ENCODE data around the gene CD99L2. TPM values are rescaled to one million over a fixed set of nuclear protein-coding genes. Genes with fewer than 3 reads are reported as not detected.

The CD99L2 gene
- total RNA-seq, 8 experiments from 2014 or later: 21.2 to 86.8 (median 44.1) TPM

- WGBS, 10 experiments: 79 to 100% (median 92%) methylated on average over 2 of the region's 2 CpGs; no CpG with 5 or more reads in 7 of the 10 experiments
- ATAC-seq (replicated peaks in 6 of 8): no peak
- in situ Hi-C loops (cut with MboI; ENCODE audit: low pct_unique_long_range_greater_than_20kb in 2 of 9, low sequenced_read_pairs in 9 of 9, unreplicated experiment in 9 of 9): no loop called here
Measured at GRCh38 chrX:150805736-150806135, 92.7 kb downstream of the CD99L2 start.

GRCh38 chrX:150792949-150793527 lies 105.4 kb downstream of the CD99L2 start:
- Histone ChIP-seq H3K4me1 (replicated peaks in 1 of 2) (no peaks in the 10 kb centered on the region), H3K27ac (no peak overlapping the region), H3K4me3 (no peak overlapping the region)
- in situ Hi-C loops (cut with MboI; ENCODE audit: low pct_unique_long_range_greater_than_20kb in 2 of 9, low sequenced_read_pairs in 9 of 9, unreplicated experiment in 9 of 9): loop anchor here in 1 of 9 experiments (25.0 kb wide), 1 partner anchor 294 kb away; no protein-coding TSS in a partner anchor
- WGBS, 10 experiments: 27 to 100% (median 90%) methylated on average over 1 to 5 of the region's 5 CpGs; no CpG with 5 or more reads in 7 of the 10 experiments
- ATAC-seq (replicated peaks in 6 of 8): peak in 1 of 8 experiments; percentile 48

More at GRCh38 chrX:150805736-150806135, 92.7 kb downstream of the CD99L2 start:
- no peaks in the 10 kb centered on the region for H3K4me1 ChIP-seq (replicated peaks in 1 of 2)
- no peak overlapping the region for H3K4me3 ChIP-seq
- H3K27ac ChIP-seq: no peak overlapping the region

- WGBS, 10 experiments: 89 to 100% (median 100%) methylated on average over 1 of the region's 1 CpG; no CpG with 5 or more reads in 7 of the 10 experiments
- no peak for ATAC-seq (replicated peaks in 6 of 8)
Measured at GRCh38 chrX:150790021-150790420, 108.4 kb downstream of the CD99L2 start.

GRCh38 chrX:150781677-150782076 lies 116.8 kb downstream of the CD99L2 start:
- H3K4me3 ChIP-seq: no peak overlapping the region
- no peak overlapping the region for H3K27ac ChIP-seq
- 46 to 48% methylated on average over 3 to 6 of the region's 10 CpGs; no CpG with 5 or more reads in 8 of the 10 experiments for WGBS, 10 experiments
- ATAC-seq (replicated peaks in 6 of 8): peak in 2 of 8 experiments; percentile 15 to 76
- no peaks in the 10 kb centered on the region for H3K4me1 ChIP-seq (replicated peaks in 1 of 2)
- in situ Hi-C loops (cut with MboI; ENCODE audit: low pct_unique_long_range_greater_than_20kb in 2 of 9, low sequenced_read_pairs in 9 of 9, unreplicated experiment in 9 of 9): loop anchor here in 1 of 9 experiments (25.0 kb wide), 1 partner anchor 306 kb away; no protein-coding TSS in a partner anchor

More at GRCh38 chrX:150790021-150790420, 108.4 kb downstream of the CD99L2 start:
- Histone ChIP-seq H3K27ac (no peak overlapping the region), H3K4me1 (replicated peaks in 1 of 2) (no peaks in the 10 kb centered on the region), H3K4me3 (no peak overlapping the region)
- in situ Hi-C loops (cut with MboI; ENCODE audit: low pct_unique_long_range_greater_than_20kb in 2 of 9, low sequenced_read_pairs in 9 of 9, unreplicated experiment in 9 of 9): loop anchor here in 1 of 9 experiments (25.0 kb wide), 1 partner anchor 297 kb away; no protein-coding TSS in a partner anchor

GRCh38 chrX:150779385-150779784 lies 119.1 kb downstream of the CD99L2 start:
- ATAC-seq (replicated peaks in 6 of 8): peak in 2 of 8 experiments; percentile 46 to 57
- H3K4me1 ChIP-seq (replicated peaks in 1 of 2): no peaks in the 10 kb centered on the region
- no peak overlapping the region for H3K27ac ChIP-seq
- H3K4me3 ChIP-seq: no peak overlapping the region
- 23 to 100% (median 90%) methylated on average over 1 to 2 of the region's 8 CpGs; no CpG with 5 or more reads in 3 of the 10 experiments for WGBS, 10 experiments
- in situ Hi-C loops (cut with MboI; ENCODE audit: low pct_unique_long_range_greater_than_20kb in 2 of 9, low sequenced_read_pairs in 9 of 9, unreplicated experiment in 9 of 9): loop anchor here in 2 of 9 experiments (10.0 to 25.0 kb wide), 2 partner anchors 305 to 308 kb away; no protein-coding TSS in a partner anchor

- no peak overlapping the region for H3K4me3 ChIP-seq
- H3K27ac ChIP-seq: no peak overlapping the region
- 45 to 57% (median 50%) methylated on average over 1 to 10 of the region's 18 CpGs; no CpG with 5 or more reads in 7 of the 10 experiments for WGBS, 10 experiments
- in situ Hi-C loops (cut with MboI; ENCODE audit: low pct_unique_long_range_greater_than_20kb in 2 of 9, low sequenced_read_pairs in 9 of 9, unreplicated experiment in 9 of 9): loop anchor here in 2 of 9 experiments (10.0 to 25.0 kb wide), 2 partner anchors 307 to 310 kb away; no protein-coding TSS in a partner anchor
- ATAC-seq (replicated peaks in 6 of 8): no peak
- H3K4me1 ChIP-seq (replicated peaks in 1 of 2): no peaks in the 10 kb centered on the region
Measured at GRCh38 chrX:150777328-150777992, 121.0 kb downstream of the CD99L2 start.

GRCh38 chrX:150775569-150776350 lies 122.7 kb downstream of the CD99L2 start:
- 59% methylated on average over 5 of the region's 18 CpGs; no CpG with 5 or more reads in 9 of the 10 experiments for WGBS, 10 experiments
- H3K4me3 ChIP-seq: no peak overlapping the region
- no peak for ATAC-seq (replicated peaks in 6 of 8)
- in situ Hi-C loops (cut with MboI; ENCODE audit: low pct_unique_long_range_greater_than_20kb in 2 of 9, low sequenced_read_pairs in 9 of 9, unreplicated experiment in 9 of 9): loop anchor here in 2 of 9 experiments (10.0 to 25.0 kb wide), 2 partner anchors 309 to 312 kb away; no protein-coding TSS in a partner anchor
- H3K4me1 ChIP-seq (replicated peaks in 1 of 2): no peaks in the 10 kb centered on the region
- H3K27ac ChIP-seq: no peak overlapping the region

GRCh38 chrX:150774798-150775568 lies 123.5 kb downstream of the CD99L2 start:
- Histone ChIP-seq H3K4me3 (no peak overlapping the region), H3K27ac (no peak overlapping the region), H3K4me1 (replicated peaks in 1 of 2) (no peaks in the 10 kb centered on the region)
- ATAC-seq (replicated peaks in 6 of 8): peak in 1 of 8 experiments; percentile 22
- in situ Hi-C loops (cut with MboI; ENCODE audit: low pct_unique_long_range_greater_than_20kb in 2 of 9, low sequenced_read_pairs in 9 of 9, unreplicated experiment in 9 of 9): loop anchor here in 5 of 9 experiments (10.0 to 25.0 kb wide), 2 partner anchors 310 to 312 kb away; no protein-coding TSS in a partner anchor
- WGBS, 10 experiments: 40 to 100% (median 80%) methylated on average over 1 to 11 of the region's 14 CpGs; no CpG with 5 or more reads in 6 of the 10 experiments

GRCh38 chrX:150773634-150774033 lies 124.8 kb downstream of the CD99L2 start:
- WGBS, 10 experiments: 40 to 80% (median 51%) methylated on average over 2 to 4 of the region's 4 CpGs; no CpG with 5 or more reads in 6 of the 10 experiments
- in situ Hi-C loops (cut with MboI; ENCODE audit: low pct_unique_long_range_greater_than_20kb in 2 of 9, low sequenced_read_pairs in 9 of 9, unreplicated experiment in 9 of 9): loop anchor here in 4 of 9 experiments (10.0 to 25.0 kb wide), 2 partner anchors 311 to 314 kb away; no protein-coding TSS in a partner anchor

GRCh38 chrX:150773117-150773516 lies 125.4 kb downstream of the CD99L2 start:
- in situ Hi-C loops (cut with MboI; ENCODE audit: low pct_unique_long_range_greater_than_20kb in 2 of 9, low sequenced_read_pairs in 9 of 9, unreplicated experiment in 9 of 9): loop anchor here in 4 of 9 experiments (10.0 to 25.0 kb wide), 2 partner anchors 312 to 314 kb away; no protein-coding TSS in a partner anchor
- no peak for ATAC-seq (replicated peaks in 6 of 8)
- H3K4me1 ChIP-seq (replicated peaks in 1 of 2): no peaks in the 10 kb centered on the region
- H3K27ac ChIP-seq: no peak overlapping the region
- WGBS, 10 experiments: 60 to 85% methylated on average over 1 to 5 of the region's 8 CpGs; no CpG with 5 or more reads in 8 of the 10 experiments
- H3K4me3 ChIP-seq: no peak overlapping the region

More at GRCh38 chrX:150773634-150774033, 124.8 kb downstream of the CD99L2 start:
- Histone ChIP-seq H3K4me3 (no peak overlapping the region), H3K4me1 (replicated peaks in 1 of 2) (no peaks in the 10 kb centered on the region), H3K27ac (no peak overlapping the region)
- no peak for ATAC-seq (replicated peaks in 6 of 8)

GRCh38 chrX:150772150-150772970 lies 126.1 kb downstream of the CD99L2 start:
- in situ Hi-C loops (cut with MboI; ENCODE audit: low pct_unique_long_range_greater_than_20kb in 2 of 9, low sequenced_read_pairs in 9 of 9, unreplicated experiment in 9 of 9): loop anchor here in 4 of 9 experiments (10.0 to 25.0 kb wide), 2 partner anchors 312 to 315 kb away; no protein-coding TSS in a partner anchor
- ATAC-seq (replicated peaks in 6 of 8): peak; percentile 95 to 99 (median 98)
- Histone ChIP-seq H3K4me3 (no peak overlapping the region), H3K4me1 (replicated peaks in 1 of 2) (no peaks in the 10 kb centered on the region), H3K27ac (no peak overlapping the region)
- 48 to 100% methylated on average over 1 to 5 of the region's 26 CpGs; no CpG with 5 or more reads in 8 of the 10 experiments for WGBS, 10 experiments

Data from motor neuron (in vitro differentiated cells).